ENCODE measurements around the gene HLA-B. TPM values are rescaled to one million over a fixed set of nuclear protein-coding genes. Genes with fewer than 3 reads are reported as not detected.
A peak's percentile ranks its signal among the peaks of the same experiment; 100 is the strongest.
"Not testable (repeated sequence)": the region's sequence is repeated elsewhere in the genome, so short reads cannot be mapped to it uniquely, and the experiment has no call there.

Gene HLA-B
- 400 TPM for total RNA-seq
- long read RNA-seq, transcript HLA-B-249 (8 exons, 1,547 nt): major isoform, 111 of 170 reads
- long read RNA-seq, partial matches to known transcripts: 55 of 170 reads
- long read RNA-seq, other reads (novel, unspliced or antisense): 3 of 170 reads

GRCh38 chr6:31356946-31357466 lies at the start of gene HLA-B:
Gene HLA-B, minus strand, starts transcription at chr6:31357179. Its CDS starts 21 bp downstream, at chr6:31357158.
- TF ChIP-seq CTCF (IDR thresholded peaks at IDR 0.05; ENCODE audit: borderline replicate concordance): no peak
- Histone ChIP-seq H3K4me3 (peak within 1 kb of the TSS; percentile 73), H3K9me3 (replicated peaks) (no peaks in the 10 kb centered on the region), H3K27me3 (ENCODE audit: low read depth) (peaks cover 13% of the 10 kb centered on the region), H3K36me3 (peaks cover 19% of the 10 kb centered on the region), H3K27ac (replicated peaks) (peak within 1 kb of the TSS; percentile 69), H3K4me1 (peaks cover 20% of the 10 kb centered on the region)
- DNase-seq: peak; percentile 64
- intact Hi-C loops (cut with micrococcal nuclease): no loop called here

- Histone ChIP-seq H3K4me1 (peaks cover 94% of the 10 kb centered on the region), H3K27me3 (ENCODE audit: low read depth) (no peaks in the 10 kb centered on the region), H3K27ac (replicated peaks) (no peak overlapping the region), H3K4me3 (no peak overlapping the region), H3K9me3 (replicated peaks) (peaks cover 3% of the 10 kb centered on the region), H3K36me3 (peaks cover 1% of the 10 kb centered on the region)
- intact Hi-C loops (cut with micrococcal nuclease): no loop called here
- DNase-seq: no peak
- TF ChIP-seq CTCF (IDR thresholded peaks at IDR 0.05; ENCODE audit: borderline replicate concordance): no peak
Measured at GRCh38 chr6:31405996-31406395, 49.0 kb upstream of the HLA-B start.

GRCh38 chr6:31404061-31404364 lies 47.0 kb upstream of the HLA-B start:
- intact Hi-C loops (cut with micrococcal nuclease); H3K36me3 ChIP-seq; DNase-seq; H3K9me3 ChIP-seq (replicated peaks); H3K27me3 ChIP-seq (ENCODE audit: low read depth): not testable (repeated sequence)
- peak overlapping the region; percentile 100 for H3K27ac ChIP-seq (replicated peaks)
- H3K4me3 ChIP-seq: peak overlapping the region; percentile 95
- peaks cover 86% of the 10 kb centered on the region for H3K4me1 ChIP-seq

GRCh38 chr6:31403283-31404060 lies 46.5 kb upstream of the HLA-B start, which contains the start of gene MICA:
Gene MICA, plus strand, starts transcription at chr6:31403595. Its CDS starts 38 bp downstream, at chr6:31403633.
- Histone ChIP-seq H3K4me3 (peak within 1 kb of the TSS; percentile 95), H3K36me3 (no peaks in the 10 kb centered on the region), H3K27me3 (ENCODE audit: low read depth) (no peaks in the 10 kb centered on the region), H3K9me3 (replicated peaks) (peaks cover 3% of the 10 kb centered on the region), H3K27ac (replicated peaks) (peak within 1 kb of the TSS; percentile 100), H3K4me1 (peaks cover 86% of the 10 kb centered on the region)
- peak; percentile 89 for DNase-seq
- intact Hi-C loops (cut with micrococcal nuclease): no loop called here
- peak; percentile 31 for TF ChIP-seq CTCF (IDR thresholded peaks at IDR 0.05; ENCODE audit: borderline replicate concordance)

GRCh38 chr6:31402324-31403282 lies 45.6 kb upstream of the HLA-B start:
- intact Hi-C loops (cut with micrococcal nuclease): no loop called here

More at GRCh38 chr6:31402324-31403282, 45.6 kb upstream of the HLA-B start:
- DNase-seq: no peak
- no peaks in the 10 kb centered on the region for H3K36me3 ChIP-seq
- TF ChIP-seq CTCF (IDR thresholded peaks at IDR 0.05; ENCODE audit: borderline replicate concordance): no peak
- H3K27ac ChIP-seq (replicated peaks): peak overlapping the region; percentile 100
- peaks cover 3% of the 10 kb centered on the region for H3K9me3 ChIP-seq (replicated peaks)
- peak overlapping the region; percentile 95 for H3K4me3 ChIP-seq
- peaks cover 86% of the 10 kb centered on the region for H3K4me1 ChIP-seq
- no peaks in the 10 kb centered on the region for H3K27me3 ChIP-seq (ENCODE audit: low read depth)

Data from left ventricle myocardium inferior (tissue), 1 donor.